NCI-H1417 (cell line): Measurements from ENCODE around the gene STPG4.
"Not testable (repeated sequence)": the region's sequence is repeated elsewhere in the genome, so short reads cannot be mapped to it uniquely, and the experiment has no call there.

Experiments used
- DNase-seq, 3 experiments: peaks; one replicate each; lab custom pipeline; 2025; lab: John Stamatoyannopoulos, UW

The STPG4 gene

DNA sequence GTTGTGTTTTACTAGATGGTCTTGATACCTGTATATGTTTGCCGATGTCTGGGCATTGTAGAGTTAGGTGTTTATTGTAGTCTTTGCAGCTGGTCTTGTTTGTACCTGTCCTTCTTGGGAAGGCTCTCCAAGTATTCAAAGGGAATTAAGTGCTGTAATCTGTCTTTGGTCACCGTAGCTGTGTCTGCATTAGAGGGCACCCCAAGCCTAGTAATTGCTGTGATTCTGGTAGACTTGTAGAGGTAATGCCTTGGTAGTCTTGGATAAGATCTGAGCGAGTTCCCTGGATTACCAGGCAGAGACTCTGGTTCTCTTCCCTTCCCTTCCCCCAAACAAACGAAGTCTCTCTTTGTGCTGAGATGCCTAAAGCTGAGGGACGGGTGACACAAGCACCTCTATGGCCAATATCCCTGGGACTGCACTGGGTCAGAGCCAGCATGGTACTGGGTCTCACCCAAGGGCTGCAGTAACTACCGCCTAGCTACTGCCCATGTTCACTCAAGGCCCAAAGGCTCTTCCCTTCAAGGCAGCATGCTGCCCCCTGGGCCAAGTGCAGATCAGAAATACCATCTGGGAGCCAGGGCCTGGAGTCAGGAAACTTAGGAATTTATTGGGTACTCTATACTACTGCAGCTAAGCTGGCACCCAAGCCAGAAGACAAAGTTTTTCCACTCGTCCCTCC is 27.1 kb downstream of the STPG4 start:
- DNase-seq = no peak

DNA sequence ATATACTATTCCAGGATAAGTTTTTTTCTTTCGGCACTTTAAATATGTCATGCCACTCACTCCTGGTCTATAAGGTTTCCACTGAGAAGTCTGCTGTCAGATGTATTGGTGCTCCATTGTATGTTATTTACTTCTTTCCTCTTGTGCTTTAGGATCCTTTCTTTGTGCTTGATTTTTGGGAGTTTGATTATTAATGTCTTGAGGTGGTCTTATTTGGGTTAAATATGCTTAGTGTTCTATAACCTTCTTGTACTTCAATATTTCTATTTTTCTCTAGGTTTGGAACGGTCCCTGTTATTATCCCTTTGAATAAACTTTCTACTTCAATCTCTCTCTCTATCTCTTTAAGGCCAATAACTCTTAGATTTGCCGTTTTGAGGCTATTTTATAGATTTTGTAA is 28.3 kb downstream of the STPG4 start:
- no peak for DNase-seq

DNA sequence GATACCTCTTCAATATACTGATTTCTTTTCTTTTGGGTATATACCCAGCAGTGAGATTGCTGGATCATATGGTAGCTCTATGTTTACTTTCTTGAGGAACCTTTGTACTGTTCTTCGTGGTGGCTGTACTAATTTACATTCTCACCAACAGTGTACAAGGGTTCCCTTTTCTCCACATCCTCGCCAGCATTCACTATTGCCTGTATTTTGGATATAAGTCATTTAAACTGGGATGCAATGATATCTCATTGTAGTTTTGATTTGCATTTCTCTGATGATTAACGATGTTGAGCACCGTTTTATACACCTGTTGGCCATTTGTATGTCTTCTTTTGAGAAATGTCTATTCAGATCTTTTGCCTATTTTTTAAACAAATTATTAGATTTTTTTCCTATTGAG is 30.4 kb downstream of the STPG4 start:
- not testable (repeated sequence) for DNase-seq

DNA sequence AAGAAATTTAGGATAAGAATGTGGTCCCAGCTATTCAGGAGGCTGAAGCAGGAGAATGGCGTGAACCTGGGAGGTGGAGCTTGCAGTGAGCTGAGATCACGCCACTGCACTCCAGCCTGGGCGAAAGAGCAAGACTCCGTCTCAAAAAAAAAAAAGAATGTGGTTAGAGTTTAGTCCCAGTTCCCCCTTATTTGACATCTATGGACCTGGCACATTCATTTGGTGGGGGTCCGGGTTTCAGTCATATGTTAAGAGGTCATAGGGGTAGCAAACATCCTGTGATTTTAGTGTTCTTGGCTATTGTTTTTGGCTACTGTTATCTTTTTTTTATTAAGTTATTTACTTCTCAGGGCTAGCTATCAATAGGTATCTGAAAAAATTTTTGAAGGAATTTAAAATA is 34.7 kb downstream of the STPG4 start:
- not testable (repeated sequence) for DNase-seq

DNA sequence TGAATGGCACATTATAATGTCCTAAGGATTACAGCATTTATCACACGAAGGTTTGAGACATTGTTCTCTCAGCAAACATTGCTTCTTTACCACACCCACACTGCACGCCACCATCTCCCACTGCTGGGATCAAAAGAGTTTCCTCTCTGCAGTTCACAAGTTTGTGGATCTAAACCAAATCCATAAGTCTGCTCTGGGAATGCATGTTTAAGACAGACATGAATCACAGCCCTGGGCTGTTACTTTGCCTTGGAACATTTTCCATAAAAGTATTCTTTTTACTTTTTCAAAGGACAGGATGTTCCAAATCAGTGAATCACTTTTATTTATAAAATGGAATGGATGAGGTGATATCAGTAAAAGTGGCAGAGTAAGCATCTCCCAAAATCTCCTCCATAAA is 36.1 kb downstream of the STPG4 start:
- no peak for DNase-seq

DNA sequence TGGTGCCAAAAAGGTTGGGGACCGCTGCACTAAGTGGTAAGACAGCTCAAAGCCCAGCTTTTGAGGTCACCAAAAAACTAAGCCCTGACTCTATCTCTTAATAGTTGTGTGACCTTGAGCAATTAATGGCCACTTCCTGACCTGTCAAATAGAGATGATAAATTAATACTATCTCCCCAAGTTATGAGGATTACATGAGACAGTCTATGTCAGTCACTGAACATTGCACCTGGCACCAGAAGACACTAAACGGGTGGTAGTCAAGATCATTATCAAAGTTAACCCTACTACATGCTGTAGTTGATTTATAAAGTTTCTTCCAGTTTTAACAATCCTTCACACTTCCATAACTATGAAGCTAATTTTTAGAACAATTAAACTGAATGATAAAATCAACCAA is 36.5 kb downstream of the STPG4 start:
- no peak for DNase-seq

DNA sequence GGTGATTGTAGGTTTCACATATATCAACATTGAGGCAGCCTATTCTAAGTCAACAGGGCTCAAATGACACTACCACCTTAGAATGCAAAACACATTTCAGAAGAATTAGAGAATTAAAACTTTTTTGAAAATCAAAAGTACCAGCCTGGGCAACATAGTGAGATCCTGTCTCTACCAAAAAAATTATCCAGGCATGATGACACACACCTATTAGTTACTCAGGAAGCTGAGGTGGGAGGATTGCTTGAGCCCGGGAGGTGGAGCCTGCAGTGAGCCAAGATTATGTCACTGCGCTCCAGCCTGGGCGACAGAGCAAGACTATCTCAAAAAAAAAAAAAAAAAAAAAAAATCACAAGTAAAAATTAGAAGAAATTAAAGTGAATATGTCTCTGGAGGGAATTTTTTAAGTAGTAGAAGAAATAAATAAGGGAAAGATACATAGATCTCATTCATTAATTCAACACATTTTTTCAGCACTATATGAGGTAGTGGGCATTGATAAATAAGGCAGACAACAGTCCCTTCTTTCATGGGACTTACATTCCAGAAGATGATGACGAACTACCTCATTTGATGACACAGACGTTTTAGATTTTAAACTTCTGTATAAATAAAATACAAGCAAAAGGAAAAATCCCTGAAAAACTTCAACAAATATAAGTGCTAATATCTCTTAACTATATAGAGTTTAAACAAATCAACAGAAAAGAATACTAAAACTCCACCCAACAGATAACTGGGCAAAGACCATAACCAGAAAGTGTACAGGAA is 42.3 kb downstream of the STPG4 start:
- DNase-seq = no peak

DNA sequence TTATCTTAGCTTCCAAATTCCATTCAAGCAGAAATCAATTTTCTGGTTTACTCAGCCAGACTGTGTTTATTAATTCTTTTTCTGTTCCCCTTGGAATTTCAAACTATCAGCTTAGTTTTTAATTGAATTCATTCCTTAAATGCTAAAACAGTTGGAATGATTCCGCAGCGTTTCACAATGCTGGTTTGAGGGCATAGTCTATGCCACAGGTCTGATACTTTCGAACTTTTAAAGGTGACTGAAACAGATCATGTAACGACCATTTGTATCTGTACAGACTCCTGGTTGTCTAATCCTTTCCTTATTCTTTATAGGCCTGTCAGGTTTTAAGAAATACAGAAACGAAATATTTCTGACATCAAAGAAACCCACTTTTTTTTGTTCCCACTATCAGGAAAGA is 45.4 kb downstream of the STPG4 start:
- no peak for DNase-seq

DNA sequence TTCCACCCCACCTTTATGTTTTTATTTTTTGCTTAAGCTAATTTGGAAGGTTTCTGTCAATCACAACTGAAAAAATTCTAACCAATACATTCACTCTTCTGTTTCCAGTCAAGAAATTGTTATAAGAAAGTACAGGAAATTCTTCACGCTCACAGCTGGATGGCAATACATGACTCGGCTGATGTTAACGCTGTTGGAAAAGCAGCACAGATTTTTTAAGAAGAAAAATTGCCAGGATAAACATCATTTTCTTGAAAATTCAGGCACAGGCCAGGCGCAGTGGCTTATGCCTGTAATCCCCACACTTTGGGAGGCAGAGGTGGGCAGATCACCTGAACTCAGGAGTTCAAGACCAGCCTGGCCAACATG is 46.1 kb downstream of the STPG4 start:
- no peak for DNase-seq

DNA sequence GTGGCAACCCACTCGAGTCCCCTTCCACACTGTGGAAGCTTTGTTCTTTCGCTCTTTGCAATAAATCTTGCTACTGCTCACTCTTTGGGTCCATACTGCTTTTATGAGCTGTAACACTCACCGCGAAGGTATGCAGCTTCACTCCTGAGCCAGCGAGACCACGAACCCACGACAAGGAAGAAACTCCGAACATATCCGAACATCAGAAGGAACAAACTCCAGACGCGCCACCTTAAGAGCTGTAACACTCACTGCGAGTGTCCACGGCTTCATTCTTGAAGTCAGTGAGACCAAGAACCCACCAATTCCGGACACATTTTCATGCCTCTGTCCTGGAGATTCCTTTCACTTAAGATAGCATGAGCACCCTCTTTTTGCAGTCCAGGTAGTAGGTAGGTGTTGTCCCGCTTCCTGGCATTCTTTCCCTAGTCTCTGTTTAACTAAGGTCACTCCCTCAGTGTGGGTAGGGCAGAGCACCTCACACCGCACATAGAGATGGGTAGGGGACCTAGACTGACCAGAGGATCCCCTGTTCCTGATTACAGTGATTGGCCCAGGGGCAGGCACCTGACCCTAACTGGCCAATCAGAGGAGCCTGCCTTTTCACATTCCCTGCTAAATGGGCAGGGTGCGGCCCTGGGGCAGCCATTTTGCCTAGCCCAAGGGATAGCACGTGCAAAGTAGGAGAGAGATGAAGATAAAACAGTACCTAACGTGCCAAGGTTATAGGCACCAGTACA is 46.7 kb downstream of the STPG4 start:
- not testable (repeated sequence) for DNase-seq

DNA sequence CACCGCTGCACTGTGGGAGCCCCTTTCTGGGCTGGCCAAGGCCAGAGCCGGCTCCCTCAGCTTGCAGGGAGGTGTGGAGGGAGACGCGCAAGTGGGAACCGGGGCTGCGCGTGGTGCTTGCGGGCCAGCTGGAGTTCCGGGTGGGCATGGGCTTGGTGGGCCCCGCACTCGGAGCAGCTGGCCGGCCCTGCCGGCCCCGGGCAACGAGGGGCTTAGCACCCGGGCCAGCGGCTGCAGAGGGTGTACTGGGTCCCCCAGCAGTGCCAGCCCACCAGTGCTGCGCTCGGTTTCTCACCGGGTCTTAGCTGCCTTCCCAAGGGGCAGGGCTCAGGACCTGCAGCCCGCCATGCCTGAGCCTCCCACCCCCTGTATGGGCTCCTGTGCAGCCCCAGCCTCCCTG is 47.9 kb downstream of the STPG4 start:
- DNase-seq = not testable (repeated sequence)

DNA sequence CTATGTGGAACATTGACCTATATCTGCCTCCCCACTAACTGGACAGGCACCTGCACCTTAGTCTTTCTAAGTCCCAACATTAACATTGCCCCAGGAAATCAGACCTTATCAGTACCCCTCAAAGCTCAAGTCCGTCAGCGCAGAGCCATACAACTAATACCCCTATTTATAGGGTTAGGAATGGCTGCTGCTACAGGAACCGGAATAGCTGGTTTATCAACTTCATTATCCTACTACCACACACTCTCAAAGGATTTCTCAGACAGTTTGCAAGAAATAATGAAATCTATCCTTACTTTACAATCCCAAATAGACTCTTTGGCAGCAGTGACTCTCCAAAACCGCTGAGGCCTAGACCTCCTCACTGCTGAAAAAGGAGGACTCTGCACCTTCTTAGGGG is 48.9 kb downstream of the STPG4 start:
- not testable (repeated sequence) for DNase-seq

DNA sequence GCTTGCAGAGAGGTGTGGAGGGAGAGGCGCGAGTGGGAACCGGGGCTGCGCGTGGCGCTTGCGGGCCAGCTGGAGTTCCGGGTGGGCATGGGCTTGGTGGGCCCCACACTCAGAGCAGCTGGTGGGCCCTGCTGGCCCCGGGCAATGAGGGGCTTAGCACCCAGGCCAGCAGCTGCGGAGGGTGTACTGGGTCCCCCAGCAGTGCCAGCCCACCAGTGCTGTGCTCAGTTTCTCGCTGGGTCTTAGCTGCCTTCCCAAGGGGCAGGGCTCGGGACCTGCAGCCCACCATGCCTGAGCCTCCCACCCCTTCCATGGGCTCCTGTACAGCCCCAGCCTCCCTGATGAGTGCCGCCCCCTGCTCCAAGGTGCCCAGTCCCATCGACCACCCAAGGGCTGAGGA is 55.4 kb downstream of the STPG4 start:
- DNase-seq = not testable (repeated sequence)

DNA sequence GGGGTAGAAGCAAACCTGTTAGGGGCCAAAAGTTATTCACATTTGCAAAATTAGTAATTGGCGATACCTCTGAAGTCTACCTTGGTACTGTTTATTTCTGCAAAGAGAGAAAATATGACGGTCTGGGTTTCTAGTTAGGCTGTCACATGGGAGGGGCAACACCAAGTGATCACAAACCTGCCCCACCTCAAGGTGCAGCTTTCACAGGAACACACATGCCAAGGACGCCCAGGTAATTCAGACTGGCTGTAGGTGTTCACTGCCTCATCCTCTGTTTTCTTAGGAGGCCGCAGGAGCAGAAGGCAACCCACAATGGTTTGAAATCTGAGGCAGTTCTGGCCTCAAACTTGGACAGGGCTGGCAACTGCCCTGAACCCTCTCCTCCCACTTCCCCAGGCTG is 56.2 kb downstream of the STPG4 start:
- DNase-seq = no peak

DNA sequence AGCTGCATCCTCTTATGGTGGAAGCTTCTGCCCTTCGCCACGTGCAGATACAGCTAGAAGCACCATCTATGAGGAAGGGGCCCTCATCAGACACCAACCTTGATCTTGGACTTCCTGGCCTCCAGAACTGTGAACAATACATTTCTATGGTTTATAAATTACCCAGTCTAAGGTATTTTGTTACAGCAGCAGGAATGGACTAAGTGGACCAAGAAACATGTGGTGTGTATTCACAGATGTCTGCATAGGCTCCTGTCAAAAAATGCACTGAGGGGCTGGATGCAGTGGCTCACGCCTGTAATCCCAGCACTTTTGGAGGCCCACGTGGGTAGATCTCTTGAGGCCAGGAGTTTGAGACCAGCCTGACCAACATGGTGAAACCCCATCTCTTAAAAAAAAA is 57.5 kb downstream of the STPG4 start:
- no peak for DNase-seq

DNA sequence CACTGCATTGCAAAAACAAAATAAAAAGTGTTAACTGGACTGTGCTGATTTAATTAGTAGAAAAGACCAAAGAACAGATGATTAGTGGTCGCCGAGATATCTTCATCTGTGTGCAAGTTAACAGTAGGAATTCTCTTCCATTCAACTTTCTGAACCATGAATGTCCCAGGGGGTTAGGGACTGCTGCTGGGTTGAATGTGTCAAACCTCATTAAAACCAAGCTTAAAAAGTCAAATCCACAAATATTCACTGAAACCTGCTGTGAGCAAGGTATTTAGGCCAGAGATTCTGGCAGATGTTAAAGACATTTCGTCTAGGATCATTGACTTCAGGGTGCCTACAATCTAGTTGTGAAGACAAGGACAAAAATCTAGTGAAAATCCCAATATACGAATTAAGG is 58.7 kb downstream of the STPG4 start:
- no peak for DNase-seq

DNA sequence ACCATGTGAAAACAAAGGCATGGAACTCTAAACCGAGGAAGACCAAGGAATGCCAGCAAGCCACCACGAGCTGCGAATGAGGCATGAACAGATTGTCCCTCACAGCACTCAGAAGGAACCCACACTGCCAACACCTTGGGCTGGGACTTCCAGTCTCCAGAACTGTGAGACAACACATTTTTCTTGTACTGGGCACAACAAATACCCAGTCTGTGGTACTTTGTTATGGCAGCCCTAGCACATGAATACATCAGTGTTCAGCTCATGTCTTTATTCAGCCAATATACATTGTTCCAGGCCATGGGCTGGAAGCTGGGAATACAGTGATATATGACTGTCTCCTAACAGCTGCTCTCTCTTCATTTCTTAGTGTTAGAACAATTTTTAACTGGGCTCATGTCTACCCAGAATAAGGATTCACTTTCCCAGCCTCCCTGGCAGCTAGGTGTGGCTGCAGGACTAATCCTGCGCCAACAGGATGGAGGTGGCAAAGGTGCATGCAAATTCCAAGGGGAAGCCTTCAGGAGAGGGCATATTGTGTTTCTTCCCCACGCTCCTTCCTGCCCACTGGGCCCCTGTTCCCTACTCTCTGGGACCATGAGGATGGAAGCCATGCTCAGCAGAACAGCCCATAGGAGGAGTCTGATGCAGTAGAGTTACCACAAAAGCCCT is 59.6 kb downstream of the STPG4 start:
- DNase-seq = no peak

DNA sequence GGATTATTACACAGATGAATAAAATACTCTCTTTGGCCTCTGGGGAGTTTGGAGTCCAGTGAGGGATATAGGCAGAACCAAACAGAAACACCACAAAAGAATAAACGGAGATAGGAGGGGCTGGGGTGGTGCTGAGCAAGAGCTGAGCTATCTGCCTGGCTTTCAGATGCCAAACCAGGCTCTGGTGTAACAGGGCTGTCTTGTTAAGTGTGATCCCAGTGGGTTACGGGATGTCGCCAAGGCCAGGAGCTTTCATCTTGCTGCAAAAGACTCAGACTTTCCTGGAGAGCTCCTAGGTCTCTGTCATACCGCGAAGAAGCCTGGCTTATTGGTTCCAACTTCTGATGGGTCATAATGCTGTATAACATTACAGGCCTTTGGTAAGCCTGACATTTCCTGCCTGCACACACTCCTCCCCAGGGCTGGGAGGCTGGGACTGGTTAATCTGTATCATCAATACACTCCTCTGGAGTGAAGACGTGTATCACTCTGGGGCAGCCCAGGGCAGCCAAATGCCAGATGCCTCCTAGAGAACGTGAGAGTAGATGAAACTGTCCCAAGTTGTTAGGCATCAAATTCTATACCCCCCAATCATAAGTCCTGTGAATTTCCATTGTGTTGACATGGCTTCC is 60.5 kb downstream of the STPG4 start:
- no peak for DNase-seq

DNA sequence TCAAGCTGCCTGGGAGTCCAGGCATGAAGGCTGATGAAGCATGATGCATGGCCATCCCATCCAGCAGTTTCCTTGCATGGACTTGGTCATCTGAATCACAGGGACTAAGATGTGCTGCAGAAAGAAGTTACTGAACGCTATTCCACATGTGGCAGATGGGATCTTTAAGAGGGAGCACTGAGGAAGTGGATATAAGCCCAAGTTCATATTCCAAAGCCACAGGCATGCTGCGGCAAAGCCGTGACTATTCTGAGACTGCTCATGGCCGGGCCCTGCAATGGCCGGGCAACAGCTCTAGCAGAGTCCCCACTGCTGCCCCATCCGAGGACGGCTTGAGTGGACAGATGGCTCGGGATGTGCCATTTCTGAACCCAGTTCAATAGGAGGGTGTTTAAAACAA is 61.5 kb downstream of the STPG4 start:
- no peak for DNase-seq

DNA sequence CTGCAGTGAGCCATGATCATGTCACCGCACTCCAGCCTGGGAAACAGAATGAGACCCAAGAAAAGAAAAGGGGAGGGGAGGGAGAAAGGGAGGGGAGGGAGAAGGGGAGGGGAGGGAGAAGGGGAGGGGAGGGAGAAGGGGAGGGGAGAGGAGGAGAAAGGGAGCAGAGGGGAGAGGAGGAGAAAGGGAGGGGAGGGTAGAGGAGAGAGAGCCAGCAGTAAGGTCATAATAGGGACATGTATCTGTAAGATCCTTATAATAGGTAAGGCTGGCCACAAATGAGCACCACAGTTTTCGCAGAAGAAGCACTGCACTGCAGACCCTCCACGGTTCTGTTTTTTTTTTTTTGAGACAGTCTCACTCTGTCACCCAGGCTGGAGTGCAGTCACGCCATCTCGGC is 62.6 kb downstream of the STPG4 start:
- no peak for DNase-seq

DNA sequence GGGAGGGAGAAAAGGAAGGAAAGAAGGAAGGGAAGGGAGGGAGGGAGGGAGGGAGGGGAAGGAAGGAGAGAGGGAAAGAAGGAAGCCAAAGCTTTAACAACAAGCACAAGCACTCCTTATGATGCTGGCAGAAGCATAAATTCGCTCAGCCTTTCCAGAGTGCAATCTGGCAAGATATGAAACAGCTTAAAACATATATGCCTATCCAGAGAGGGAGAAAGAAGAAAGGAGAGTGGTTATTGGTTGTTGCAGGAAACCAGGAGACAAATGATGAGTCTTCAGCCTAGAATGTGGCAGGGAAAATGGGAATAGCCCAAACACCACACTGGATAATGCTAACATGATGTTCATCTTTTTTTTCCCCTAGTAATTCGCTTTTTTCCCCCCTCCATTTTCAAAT is 64.0 kb downstream of the STPG4 start:
- no peak for DNase-seq

DNA sequence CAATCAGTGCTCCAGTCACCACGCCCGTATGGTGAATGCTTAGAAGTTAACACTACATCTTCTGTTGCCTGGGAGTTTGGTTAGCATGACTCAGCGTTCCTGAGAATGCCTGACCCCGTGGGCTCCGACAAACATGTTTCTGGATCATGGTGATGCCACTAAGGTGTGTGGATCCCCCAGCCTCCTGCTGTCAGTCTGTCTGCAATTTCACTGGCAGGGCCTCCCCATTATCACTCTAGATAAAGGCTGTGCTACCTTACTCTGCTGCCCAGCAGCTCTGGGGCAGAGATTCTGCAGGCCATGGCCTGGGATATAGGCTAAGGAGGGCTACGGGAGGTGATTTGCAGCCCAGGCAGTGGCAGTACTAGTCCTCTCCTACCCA is 66.0 kb downstream of the STPG4 start:
- no peak for DNase-seq
